HCT116 (cell line): ENCODE measurements around the gene PDE1C.

Experiments
- CTCF ChIP-seq, 3 experiments: fragments of 200-600 bp in 1 of 3; sonication (generic) in 1 of 3; IDR thresholded peaks in 2 of 3; conservative IDR thresholded peaks in 1 of 3; 2 replicates each; pipeline ENCODE4 v1.5.1; 2012 to 2017; ENCODE audit warnings: low read depth in 2 of 3, low read length in 2 of 3, antibody characterized with exemption in 1 of 3, borderline replicate concordance in 1 of 3, control low read depth in 1 of 3, mild to moderate bottlenecking in 1 of 3, mixed read lengths in 1 of 3, mixed run types in 1 of 3, moderate library complexity in 1 of 3; ENCODE audit not compliant: insufficient read depth in 1 of 3
- EZH2 ChIP-seq: fragments of 200-600 bp; sonication (generic); IDR thresholded peaks from 2 replicates; pipeline ENCODE4 v1.6.1; 2017; ENCODE audit warnings: antibody characterized with exemption, mixed run types
- EZH2phosphoT487 ChIP-seq: fragments of 200-600 bp; IDR thresholded peaks from 2 replicates; pipeline ENCODE4 v1.6.1; 2018; ENCODE audit warnings: antibody characterized with exemption, borderline replicate concordance
- JUND ChIP-seq: IDR thresholded peaks from 2 replicates; pipeline ENCODE4 v1.6.1; 2012
- POLR2A ChIP-seq: IDR thresholded peaks from 2 replicates; pipeline ENCODE4 v1.7.0; 2011; ENCODE audit warnings: borderline replicate concordance; ENCODE audit not compliant: insufficient read depth, insufficient read length; ENCODE audit errors: extremely low read depth
- POLR2AphosphoS5 ChIP-seq: IDR thresholded peaks from 2 replicates; pipeline ENCODE4 v1.6.1; 2011; ENCODE audit warnings: mild to moderate bottlenecking, low read depth, low read length, moderate library complexity
- YY1 ChIP-seq: IDR thresholded peaks from 2 replicates; pipeline ENCODE4 v1.6.1; 2011; ENCODE audit warnings: low read length, low read depth, moderate library complexity, mild to moderate bottlenecking; ENCODE audit not compliant: insufficient replicate concordance; ENCODE audit errors: extremely low read depth
- ZNF274 ChIP-seq: fragments of 200-500 bp; sonication (Bioruptor generic); IDR thresholded peaks from 2 replicates; pipeline ENCODE4 v1.6.1; 2014; ENCODE audit warnings: mild to moderate bottlenecking, low read depth, low read length, inconsistent platforms

GRCh38 chr7:31864646-31865045 is 205.6 kb downstream of the PDE1C start:
- no peak for TF ChIP-seq CTCF (IDR thresholded peaks at IDR 0.05 in 2 of 3, conservative IDR thresholded peaks at IDR 0.05 in 1 of 3; ENCODE audit: borderline replicate concordance in 1 of 3, insufficient read depth in 1 of 3, low read depth in 2 of 3, low read length in 2 of 3)
- TF ChIP-seq EZH2: no peak
- TF ChIP-seq POLR2A: no peak
- no peak for TF ChIP-seq JUND
- no peak for TF ChIP-seq YY1
- no peak for TF ChIP-seq POLR2AphosphoS5
- TF ChIP-seq ZNF274: no peak
- TF ChIP-seq EZH2phosphoT487: no peak
